HG03139 (cell line): ENCODE results near the gene RAB18.
"Not testable (repeated sequence)": the region's sequence is repeated elsewhere in the genome, so short reads cannot be mapped to it uniquely, and the experiment has no call there.

Source experiments
- ATAC-seq: cut with Tn5 transposase; IDR thresholded peaks from one replicate; pipeline ENCODE4 v1.9.1; 2021; ENCODE audit not compliant: unreplicated experiment

RAB18 gene

GRCh38 chr10:27542812-27543211, 38.7 kb downstream of the RAB18 start:
- ATAC-seq, result no peak

- ATAC-seq, result no peak
These were observed 42.9 kb downstream of the RAB18 start for GRCh38 chr10:27547047-27547446.

GRCh38 chr10:27547482-27547881, 43.4 kb downstream of the RAB18 start:
- no peak for ATAC-seq

GRCh38 chr10:27550823-27551222, 46.7 kb downstream of the RAB18 start:
- ATAC-seq, result no peak

GRCh38 chr10:27558612-27559020, 54.5 kb downstream of the RAB18 start:
- no peak for ATAC-seq

- no peak for ATAC-seq
These were observed 57.2 kb downstream of the RAB18 start for GRCh38 chr10:27561334-27561733.

GRCh38 chr10:27564398-27564797, 60.3 kb downstream of the RAB18 start:
- no peak for ATAC-seq

GRCh38 chr10:27564880-27565279, 60.8 kb downstream of the RAB18 start:
- ATAC-seq, result no peak

- no peak for ATAC-seq
These were observed 64.4 kb downstream of the RAB18 start for GRCh38 chr10:27568196-27569175.

GRCh38 chr10:27569946-27570345, 65.8 kb downstream of the RAB18 start:
- ATAC-seq, result no peak

- ATAC-seq, result not testable (repeated sequence)
These were observed 72.9 kb downstream of the RAB18 start for GRCh38 chr10:27577038-27577437.

- ATAC-seq, result no peak
These were observed 74.2 kb downstream of the RAB18 start for GRCh38 chr10:27578316-27578715.

GRCh38 chr10:27581225-27581624, 77.1 kb downstream of the RAB18 start:
- ATAC-seq, result no peak

GRCh38 chr10:27584302-27584701, 80.2 kb downstream of the RAB18 start:
- ATAC-seq, result no peak
